GM19023 (cell line): ENCODE measurements around the gene MT1H.
"Not testable (repeated sequence)": the region's sequence is repeated elsewhere in the genome, so short reads cannot be mapped to it uniquely, and the experiment has no call there.

ENCODE experiments used
- ATAC-seq: cut with Tn5 transposase; IDR thresholded peaks from one replicate; pipeline ENCODE4 v1.9.1; 2021; ENCODE audit warnings: mild to moderate bottlenecking, moderate library complexity; ENCODE audit not compliant: unreplicated experiment

Gene MT1H

GRCh38 chr16:56717532-56717931, 47.9 kb downstream of the MT1H start:
- ATAC-seq = not testable (repeated sequence)
